Natural killer cell (primary cell): Measurements from ENCODE around the gene MLLT1. TPM values are rescaled to one million over a fixed set of nuclear protein-coding genes. Genes with fewer than 3 reads are reported as not detected.

Source experiments
- ATAC-seq, 3 donors: fragments of 150-1000 bp in 2 of 3; fragments of 200-7000 bp in 1 of 3; cut with Tn5 transposase; 1 replicate in 1 of 3; 2 replicates in 2 of 3; pipeline ENCODE4 v1.10.0; 2021; ENCODE audit warnings: mild to moderate bottlenecking in 2 of 3, moderate library complexity in 2 of 3
- DNase-seq, 2 donors: peaks; one replicate each; pipeline versions ENCODE4 v3.0.0 to v3.0.0-alpha.2; 2013 to 2021; ENCODE audit warnings: mixed read lengths in 1 of 2
- H3K27ac ChIP-seq: one replicate; pipeline ENCODE4 v1.5.1; 2013; ENCODE audit warnings: mild to moderate bottlenecking, low read length
- H3K27me3 ChIP-seq: one replicate; pipeline ENCODE4 v1.6.1; 2013; ENCODE audit warnings: low read length; ENCODE audit not compliant: control insufficient read depth, insufficient read depth
- H3K36me3 ChIP-seq: one replicate; pipeline ENCODE4 v1.6.1; 2013; ENCODE audit warnings: low read length; ENCODE audit not compliant: control insufficient read depth, insufficient read depth
- H3K4me1 ChIP-seq: one replicate; pipeline ENCODE4 v1.6.1; 2013; ENCODE audit warnings: low read length; ENCODE audit not compliant: control insufficient read depth, insufficient read depth
- H3K4me3 ChIP-seq: one replicate; pipeline ENCODE4 v1.5.1; 2013; ENCODE audit warnings: low read length
- H3K9me3 ChIP-seq: one replicate; pipeline ENCODE4 v1.6.1; 2013; ENCODE audit warnings: low read length; ENCODE audit not compliant: control insufficient read depth, insufficient read depth
- H3K27ac Mint-ChIP-seq, 2 donors: one replicate each; pipeline ENCODE4 v1.8.0; 2022; ENCODE audit warnings: mild to moderate bottlenecking in 2 of 2, mixed read lengths in 2 of 2, moderate library complexity in 1 of 2
- H3K27me3 Mint-ChIP-seq, 2 donors: one replicate each; pipeline ENCODE4 v1.8.0; 2022; ENCODE audit warnings: low read depth in 2 of 2, mixed read lengths in 2 of 2
- H3K36me3 Mint-ChIP-seq: one replicate; pipeline ENCODE4 v1.8.0; 2022; ENCODE audit warnings: mixed read lengths
- H3K4me1 Mint-ChIP-seq, 2 donors: one replicate each; pipeline ENCODE4 v1.8.0; 2022; ENCODE audit warnings: mixed read lengths in 2 of 2
- H3K4me3 Mint-ChIP-seq: one replicate; pipeline ENCODE4 v1.8.0; 2022; ENCODE audit warnings: mild to moderate bottlenecking, moderate library complexity, mixed read lengths
- H3K9me3 Mint-ChIP-seq, 2 donors: one replicate each; pipeline ENCODE4 v1.8.0; 2022; ENCODE audit warnings: mixed read lengths in 2 of 2
- CTCF ChIP-seq: fragments of 200-600 bp; IDR thresholded peaks from one replicate; pipeline ENCODE4 v1.8.0; 2022; ENCODE audit warnings: antibody characterized with exemption
- WGBS: methylation state at CpG from one replicate; pipeline ENCODE4 v1.1.7; 2013; ENCODE audit warnings: missing lambda C conversion rate; ENCODE audit not compliant: insufficient coverage; 5-methylcytosine and 5-hydroxymethylcytosine counted together
- intact Hi-C: fragments of 100-400 bp; cut with micrococcal nuclease; formaldehyde crosslinking; loops from one replicate; pipeline ENCODE4 v1.14.2; 2022
- total RNA-seq, 4 donors: library from RNA; stranded (reverse); fragments of 120-200 nt in 1 of 4; gene quantifications; one replicate each; pipeline versions ENCODE4 v1.2.3 to v1.2.4, GENCODE V29; 2013 to 2022

The MLLT1 gene
- total RNA-seq, 3 donors from 2014 or later (not counting 1 experiment from before 2014, with no cell fraction given): 30.2 to 43.8 (median 36.6) TPM

GRCh38 chr19:6185835-6186834 lies 93.6 kb downstream of the MLLT1 start:
- ATAC-seq (no peak), DNase-seq (no peak)
- no peaks in the 10 kb centered on the region for H3K36me3 ChIP-seq
- H3K4me1 ChIP-seq: no peaks in the 10 kb centered on the region
- Mint-ChIP-seq H3K27me3 (peaks cover 7 to 13% of the 10 kb centered on the region in 2 donors), H3K4me1 (no peaks in the 10 kb centered on the region), H3K9me3 (peaks cover 0 to 3% of the 10 kb centered on the region in 2 donors), H3K36me3 (no peaks in the 10 kb centered on the region), H3K27ac (no peak overlapping the region), H3K4me3 (no peak overlapping the region)
- 72% methylated on average over 4 of the region's 4 CpGs for WGBS
- H3K9me3 ChIP-seq: peaks cover 6% of the 10 kb centered on the region
- no peak overlapping the region for H3K27ac ChIP-seq
- intact Hi-C loops: no loop called here
- TF ChIP-seq CTCF: no peak
- peaks cover 8% of the 10 kb centered on the region for H3K27me3 ChIP-seq
- H3K4me3 ChIP-seq: no peak overlapping the region

- intact Hi-C loops: no loop called here
- peaks cover 6% of the 10 kb centered on the region for H3K9me3 ChIP-seq
- H3K4me3 Mint-ChIP-seq: no peak overlapping the region
- ATAC-seq (no peak), DNase-seq (no peak)
- H3K9me3 Mint-ChIP-seq: peaks cover 0 to 2% of the 10 kb centered on the region in 2 donors
- H3K4me3 ChIP-seq: no peak overlapping the region
- H3K36me3 Mint-ChIP-seq: no peaks in the 10 kb centered on the region
- H3K36me3 ChIP-seq: no peaks in the 10 kb centered on the region
- H3K27me3 Mint-ChIP-seq: peaks cover 11 to 16% of the 10 kb centered on the region in 2 donors
- H3K4me1 Mint-ChIP-seq: no peaks in the 10 kb centered on the region
- no peak for TF ChIP-seq CTCF
- H3K27me3 ChIP-seq: peaks cover 8% of the 10 kb centered on the region
- no peaks in the 10 kb centered on the region for H3K4me1 ChIP-seq
- 85% methylated on average over 10 of the region's 10 CpGs for WGBS
- H3K27ac Mint-ChIP-seq: no peak overlapping the region
- no peak overlapping the region for H3K27ac ChIP-seq
These were observed 94.5 kb downstream of the MLLT1 start for GRCh38 chr19:6185093-6185834.

GRCh38 chr19:6181119-6181518 lies 98.7 kb downstream of the MLLT1 start:
- no peak for ATAC-seq
- Mint-ChIP-seq H3K4me3 (no peak overlapping the region), H3K27me3 (peaks cover 24 to 27% of the 10 kb centered on the region in 2 donors), H3K27ac (no peak overlapping the region), H3K4me1 (no peaks in the 10 kb centered on the region), H3K9me3 (no peaks in the 10 kb centered on the region), H3K36me3 (no peaks in the 10 kb centered on the region)
- 83% methylated on average over 2 of the region's 2 CpGs for WGBS
- H3K27ac ChIP-seq: no peak overlapping the region
- DNase-seq: no peak
- no peak for TF ChIP-seq CTCF
- peaks cover 8% of the 10 kb centered on the region for H3K27me3 ChIP-seq
- no peaks in the 10 kb centered on the region for H3K4me1 ChIP-seq
- no peaks in the 10 kb centered on the region for H3K9me3 ChIP-seq
- intact Hi-C loops: no loop called here
- H3K4me3 ChIP-seq: no peak overlapping the region
- no peaks in the 10 kb centered on the region for H3K36me3 ChIP-seq
